VCaP (cell line): ENCODE data around the gene PPARG.

Source experiments
- H3K27ac ChIP-seq: fragments of 450-650 bp; 2 replicates; pipeline ENCODE4 v1.5.1; 2017
- TF ChIP-seq, protein P1 (sequence below): fragments of 450-650 bp; conservative IDR thresholded peaks from 2 replicates; pipeline ENCODE4 v1.5.1; 2017; ENCODE audit warnings: mild to moderate bottlenecking, moderate library complexity

PPARG gene

GRCh38 chr3:12409684-12410596 is 121.1 kb downstream of the PPARG start:
- peak overlapping the region; percentile 59 for H3K27ac ChIP-seq
- TF ChIP-seq, protein P1, sequence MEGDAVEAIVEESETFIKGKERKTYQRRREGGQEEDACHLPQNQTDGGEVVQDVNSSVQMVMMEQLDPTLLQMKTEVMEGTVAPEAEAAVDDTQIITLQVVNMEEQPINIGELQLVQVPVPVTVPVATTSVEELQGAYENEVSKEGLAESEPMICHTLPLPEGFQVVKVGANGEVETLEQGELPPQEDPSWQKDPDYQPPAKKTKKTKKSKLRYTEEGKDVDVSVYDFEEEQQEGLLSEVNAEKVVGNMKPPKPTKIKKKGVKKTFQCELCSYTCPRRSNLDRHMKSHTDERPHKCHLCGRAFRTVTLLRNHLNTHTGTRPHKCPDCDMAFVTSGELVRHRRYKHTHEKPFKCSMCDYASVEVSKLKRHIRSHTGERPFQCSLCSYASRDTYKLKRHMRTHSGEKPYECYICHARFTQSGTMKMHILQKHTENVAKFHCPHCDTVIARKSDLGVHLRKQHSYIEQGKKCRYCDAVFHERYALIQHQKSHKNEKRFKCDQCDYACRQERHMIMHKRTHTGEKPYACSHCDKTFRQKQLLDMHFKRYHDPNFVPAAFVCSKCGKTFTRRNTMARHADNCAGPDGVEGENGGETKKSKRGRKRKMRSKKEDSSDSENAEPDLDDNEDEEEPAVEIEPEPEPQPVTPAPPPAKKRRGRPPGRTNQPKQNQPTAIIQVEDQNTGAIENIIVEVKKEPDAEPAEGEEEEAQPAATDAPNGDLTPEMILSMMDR: no peak

GRCh38 chr3:12413721-12414255 is 124.9 kb downstream of the PPARG start:
- TF ChIP-seq, protein P1: no peak
- H3K27ac ChIP-seq: no peak overlapping the region

- TF ChIP-seq, protein P1: no peak
- H3K27ac ChIP-seq: no peak overlapping the region
Observed at GRCh38 chr3:12415014-12415680, 126.3 kb downstream of the PPARG start.

DNA sequence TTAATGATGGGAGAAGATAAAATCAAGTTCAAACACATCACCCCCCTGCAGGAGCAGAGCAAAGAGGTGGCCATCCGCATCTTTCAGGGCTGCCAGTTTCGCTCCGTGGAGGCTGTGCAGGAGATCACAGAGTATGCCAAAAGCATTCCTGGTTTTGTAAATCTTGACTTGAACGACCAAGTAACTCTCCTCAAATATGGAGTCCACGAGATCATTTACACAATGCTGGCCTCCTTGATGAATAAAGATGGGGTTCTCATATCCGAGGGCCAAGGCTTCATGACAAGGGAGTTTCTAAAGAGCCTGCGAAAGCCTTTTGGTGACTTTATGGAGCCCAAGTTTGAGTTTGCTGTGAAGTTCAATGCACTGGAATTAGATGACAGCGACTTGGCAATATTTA is 127.9 kb downstream of the PPARG start:
- TF ChIP-seq, protein P1: no peak
- no peak overlapping the region for H3K27ac ChIP-seq

- H3K27ac ChIP-seq: peak overlapping the region; percentile 51; the same call in 1 of the 2 replicates
- TF ChIP-seq, protein P1: no peak
Observed at GRCh38 chr3:12420393-12420792, 131.5 kb downstream of the PPARG start.

DNA sequence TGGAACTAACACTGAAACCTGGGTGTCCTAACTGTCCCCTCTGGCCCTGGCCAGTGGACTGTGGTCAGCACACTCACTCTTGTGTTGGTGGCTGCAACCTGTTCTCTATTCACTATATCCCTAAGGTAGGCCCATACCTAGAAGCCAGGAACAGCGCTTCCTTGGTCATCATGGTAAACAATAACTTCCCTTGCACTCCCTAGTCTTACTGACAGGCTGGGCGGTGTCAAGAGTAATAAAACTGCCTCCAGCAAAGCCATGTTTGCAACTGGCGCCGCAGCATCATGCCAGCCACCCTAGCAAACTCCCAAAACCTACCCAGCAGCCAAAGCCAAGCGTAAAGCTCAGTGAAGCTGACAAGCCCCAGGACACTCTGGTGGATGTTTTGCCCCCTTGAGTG is 132.3 kb downstream of the PPARG start:
- H3K27ac ChIP-seq: peak overlapping the region; percentile 51
- TF ChIP-seq, protein P1: no peak

DNA sequence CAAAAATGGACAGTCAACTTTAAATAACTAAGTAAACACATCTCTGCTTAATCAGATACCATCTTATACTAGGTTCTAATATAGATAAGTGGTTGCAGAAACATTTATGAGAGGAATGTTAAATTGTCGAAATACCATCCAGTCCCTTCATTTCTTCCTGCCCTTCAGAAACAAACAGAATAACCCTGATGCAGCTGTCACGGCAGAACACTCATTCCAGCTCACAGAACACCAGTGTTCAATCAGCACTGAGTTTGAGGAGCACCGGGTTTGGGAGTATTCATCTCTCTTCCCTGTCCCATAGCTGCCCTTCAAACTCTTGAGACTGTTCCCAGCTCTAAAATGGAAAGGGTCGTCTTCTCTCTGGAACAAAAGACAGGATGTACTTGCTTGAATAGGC is 134.3 kb downstream of the PPARG start:
- TF ChIP-seq, protein P1: no peak

More for the DNA sequence above, 134.3 kb downstream of the PPARG start:
- H3K27ac ChIP-seq: peak overlapping the region; percentile 51
